Ishikawa (cell line): Measurements from ENCODE around the gene ARMC7.

ENCODE experiments used
- CEBPB ChIP-seq: IDR thresholded peaks from 2 replicates; pipeline ENCODE4 v1.6.1; 2012
- CREB1 ChIP-seq: IDR thresholded peaks from 2 replicates; pipeline ENCODE4 v1.6.1; 2012; ENCODE audit warnings: low read depth
- EGR1 ChIP-seq: IDR thresholded peaks from 2 replicates; pipeline ENCODE4 v1.6.1; 2012
- EP300 ChIP-seq: IDR thresholded peaks from 2 replicates; pipeline ENCODE4 v1.6.1; 2012; ENCODE audit warnings: borderline replicate concordance
- FOXM1 ChIP-seq: IDR thresholded peaks from 2 replicates; pipeline ENCODE4 v1.6.1; 2012; ENCODE audit warnings: low read depth, borderline replicate concordance
- MAX ChIP-seq: IDR thresholded peaks from 2 replicates; pipeline ENCODE4 v1.6.1; 2012
- NFIC ChIP-seq: IDR thresholded peaks from 2 replicates; pipeline ENCODE4 v1.6.1; 2012
- RAD21 ChIP-seq: IDR thresholded peaks from 2 replicates; pipeline ENCODE4 v1.6.1; 2012; ENCODE audit warnings: low read depth
- TAF1 ChIP-seq: IDR thresholded peaks from 2 replicates; pipeline ENCODE4 v1.6.1; 2012; ENCODE audit warnings: low read depth, mild to moderate bottlenecking
- TEAD4 ChIP-seq: IDR thresholded peaks from 2 replicates; pipeline ENCODE4 v1.6.1; 2012
- YY1 ChIP-seq: IDR thresholded peaks from 2 replicates; pipeline ENCODE4 v1.6.1; 2012; ENCODE audit warnings: low read depth
- ZBTB7A ChIP-seq: IDR thresholded peaks from 2 replicates; pipeline ENCODE4 v1.6.1; 2012; ENCODE audit warnings: low read depth
- TF ChIP-seq, protein P1 (sequence below): IDR thresholded peaks from 2 replicates; pipeline ENCODE4 v1.6.1; 2012; ENCODE audit warnings: low read depth, mild to moderate bottlenecking
- TF ChIP-seq, protein P2 (sequence below): IDR thresholded peaks from 2 replicates; pipeline ENCODE4 v1.6.1; 2012

- TF ChIP-seq MAX (no peak), TAF1 (no peak; the same call in 1 of the 2 replicates), FOXM1 (no peak), RAD21 (no peak), YY1 (no peak), NFIC (no peak), CREB1 (no peak), EGR1 (no peak), CEBPB (no peak), TEAD4 (no peak), EP300 (no peak), ZBTB7A (no peak)
- TF ChIP-seq, protein P1, sequence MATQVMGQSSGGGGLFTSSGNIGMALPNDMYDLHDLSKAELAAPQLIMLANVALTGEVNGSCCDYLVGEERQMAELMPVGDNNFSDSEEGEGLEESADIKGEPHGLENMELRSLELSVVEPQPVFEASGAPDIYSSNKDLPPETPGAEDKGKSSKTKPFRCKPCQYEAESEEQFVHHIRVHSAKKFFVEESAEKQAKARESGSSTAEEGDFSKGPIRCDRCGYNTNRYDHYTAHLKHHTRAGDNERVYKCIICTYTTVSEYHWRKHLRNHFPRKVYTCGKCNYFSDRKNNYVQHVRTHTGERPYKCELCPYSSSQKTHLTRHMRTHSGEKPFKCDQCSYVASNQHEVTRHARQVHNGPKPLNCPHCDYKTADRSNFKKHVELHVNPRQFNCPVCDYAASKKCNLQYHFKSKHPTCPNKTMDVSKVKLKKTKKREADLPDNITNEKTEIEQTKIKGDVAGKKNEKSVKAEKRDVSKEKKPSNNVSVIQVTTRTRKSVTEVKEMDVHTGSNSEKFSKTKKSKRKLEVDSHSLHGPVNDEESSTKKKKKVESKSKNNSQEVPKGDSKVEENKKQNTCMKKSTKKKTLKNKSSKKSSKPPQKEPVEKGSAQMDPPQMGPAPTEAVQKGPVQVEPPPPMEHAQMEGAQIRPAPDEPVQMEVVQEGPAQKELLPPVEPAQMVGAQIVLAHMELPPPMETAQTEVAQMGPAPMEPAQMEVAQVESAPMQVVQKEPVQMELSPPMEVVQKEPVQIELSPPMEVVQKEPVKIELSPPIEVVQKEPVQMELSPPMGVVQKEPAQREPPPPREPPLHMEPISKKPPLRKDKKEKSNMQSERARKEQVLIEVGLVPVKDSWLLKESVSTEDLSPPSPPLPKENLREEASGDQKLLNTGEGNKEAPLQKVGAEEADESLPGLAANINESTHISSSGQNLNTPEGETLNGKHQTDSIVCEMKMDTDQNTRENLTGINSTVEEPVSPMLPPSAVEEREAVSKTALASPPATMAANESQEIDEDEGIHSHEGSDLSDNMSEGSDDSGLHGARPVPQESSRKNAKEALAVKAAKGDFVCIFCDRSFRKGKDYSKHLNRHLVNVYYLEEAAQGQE = no peak
- TF ChIP-seq, protein P2, sequence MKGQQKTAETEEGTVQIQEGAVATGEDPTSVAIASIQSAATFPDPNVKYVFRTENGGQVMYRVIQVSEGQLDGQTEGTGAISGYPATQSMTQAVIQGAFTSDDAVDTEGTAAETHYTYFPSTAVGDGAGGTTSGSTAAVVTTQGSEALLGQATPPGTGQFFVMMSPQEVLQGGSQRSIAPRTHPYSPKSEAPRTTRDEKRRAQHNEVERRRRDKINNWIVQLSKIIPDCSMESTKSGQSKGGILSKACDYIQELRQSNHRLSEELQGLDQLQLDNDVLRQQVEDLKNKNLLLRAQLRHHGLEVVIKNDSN = no peak
These were observed 43.4 kb downstream of the ARMC7 start for GRCh38 chr17:75152922-75153779.
